ENCODE data around the gene POLR2E. TPM values are rescaled to one million over a fixed set of nuclear protein-coding genes. Genes with fewer than 3 reads are reported as not detected.

POLR2E gene
- total RNA-seq, 1 donor from 2014 or later, result 267 TPM

- DNase-seq (ENCODE audit: low read depth), result no peak
- peaks cover 12% of the 10 kb centered on the region for H3K27me3 ChIP-seq (ENCODE audit: control insufficient read depth, insufficient read depth, low read length)
- H3K36me3 ChIP-seq (ENCODE audit: control insufficient read depth, insufficient read depth, low read length), result no peaks in the 10 kb centered on the region
Observed at GRCh38 chr19:1074544-1075283, 20.5 kb downstream of the POLR2E start.

GRCh38 chr19:1073956-1074517 lies 21.1 kb downstream of the POLR2E start:
- Histone ChIP-seq H3K27me3 (ENCODE audit: control insufficient read depth, insufficient read depth, low read length) (peaks cover 18% of the 10 kb centered on the region), H3K36me3 (ENCODE audit: control insufficient read depth, insufficient read depth, low read length) (no peaks in the 10 kb centered on the region), H3K4me3 (ENCODE audit: low read depth, low read length) (no peak overlapping the region)
- TF ChIP-seq CTCF (IDR thresholded peaks at IDR 0.05; ENCODE audit: insufficient read depth, low read length, poor library complexity, severe bottlenecking), result no peak
- DNase-seq (ENCODE audit: low read depth), result no peak

More at GRCh38 chr19:1074544-1075283, 20.5 kb downstream of the POLR2E start:
- no peak overlapping the region for H3K4me3 ChIP-seq (ENCODE audit: low read depth, low read length)
- TF ChIP-seq CTCF (IDR thresholded peaks at IDR 0.05; ENCODE audit: insufficient read depth, low read length, poor library complexity, severe bottlenecking), result no peak

GRCh38 chr19:1073063-1073955 lies 21.9 kb downstream of the POLR2E start:
- no peak for DNase-seq (ENCODE audit: low read depth)
- Histone ChIP-seq H3K4me3 (ENCODE audit: low read depth, low read length) (no peak overlapping the region), H3K36me3 (ENCODE audit: control insufficient read depth, insufficient read depth, low read length) (no peaks in the 10 kb centered on the region), H3K27me3 (ENCODE audit: control insufficient read depth, insufficient read depth, low read length) (peaks cover 24% of the 10 kb centered on the region)
- no peak for TF ChIP-seq CTCF (IDR thresholded peaks at IDR 0.05; ENCODE audit: insufficient read depth, low read length, poor library complexity, severe bottlenecking)

- no peak overlapping the region for H3K4me3 ChIP-seq (ENCODE audit: low read depth, low read length)
- no peak for TF ChIP-seq CTCF (IDR thresholded peaks at IDR 0.05; ENCODE audit: insufficient read depth, low read length, poor library complexity, severe bottlenecking)
Observed at GRCh38 chr19:1072371-1073015, 22.7 kb downstream of the POLR2E start.

GRCh38 chr19:1070931-1071791 lies 24.0 kb downstream of the POLR2E start:
- DNase-seq (ENCODE audit: low read depth), result no peak
- TF ChIP-seq CTCF (IDR thresholded peaks at IDR 0.05; ENCODE audit: insufficient read depth, low read length, poor library complexity, severe bottlenecking), result no peak
- Histone ChIP-seq H3K36me3 (ENCODE audit: control insufficient read depth, insufficient read depth, low read length) (no peaks in the 10 kb centered on the region), H3K4me3 (ENCODE audit: low read depth, low read length) (no peak overlapping the region), H3K27me3 (ENCODE audit: control insufficient read depth, insufficient read depth, low read length) (peaks cover 36% of the 10 kb centered on the region)

More at GRCh38 chr19:1072371-1073015, 22.7 kb downstream of the POLR2E start:
- no peak for DNase-seq (ENCODE audit: low read depth)
- H3K27me3 ChIP-seq (ENCODE audit: control insufficient read depth, insufficient read depth, low read length), result peaks cover 28% of the 10 kb centered on the region
- no peaks in the 10 kb centered on the region for H3K36me3 ChIP-seq (ENCODE audit: control insufficient read depth, insufficient read depth, low read length)
